ENCODE results near the gene SOX2. TPM values are rescaled to one million over a fixed set of nuclear protein-coding genes. Genes with fewer than 3 reads are reported as not detected.

Gene SOX2
- total and polyA plus RNA-seq, 8 donors: 0.04 to 0.35 (median 0.09) TPM; not detected in 3

GRCh38 chr3:181722156-181722555, 10.4 kb downstream of the SOX2 start:
- intact Hi-C loops (cut with DNase I): no loop called here
- peaks cover 20 to 92% (median 35%) of the 10 kb centered on the region in 4 donors for H3K27me3 ChIP-seq
- DNase-seq (no peak), FAIRE-seq (no peak), ATAC-seq (no peak)
- H3K27ac ChIP-seq: no peak overlapping the region
- H3K9me3 ChIP-seq: no peaks in the 10 kb centered on the region
- no peaks in the 10 kb centered on the region for H3K36me3 ChIP-seq
- H3K4me1 ChIP-seq: no peaks in the 10 kb centered on the region
- no peak overlapping the region for H3K4me3 ChIP-seq
- 5 to 12% methylated on average over 4 of the region's 4 CpGs for WGBS, 2 donors
- TF ChIP-seq, protein P1, sequence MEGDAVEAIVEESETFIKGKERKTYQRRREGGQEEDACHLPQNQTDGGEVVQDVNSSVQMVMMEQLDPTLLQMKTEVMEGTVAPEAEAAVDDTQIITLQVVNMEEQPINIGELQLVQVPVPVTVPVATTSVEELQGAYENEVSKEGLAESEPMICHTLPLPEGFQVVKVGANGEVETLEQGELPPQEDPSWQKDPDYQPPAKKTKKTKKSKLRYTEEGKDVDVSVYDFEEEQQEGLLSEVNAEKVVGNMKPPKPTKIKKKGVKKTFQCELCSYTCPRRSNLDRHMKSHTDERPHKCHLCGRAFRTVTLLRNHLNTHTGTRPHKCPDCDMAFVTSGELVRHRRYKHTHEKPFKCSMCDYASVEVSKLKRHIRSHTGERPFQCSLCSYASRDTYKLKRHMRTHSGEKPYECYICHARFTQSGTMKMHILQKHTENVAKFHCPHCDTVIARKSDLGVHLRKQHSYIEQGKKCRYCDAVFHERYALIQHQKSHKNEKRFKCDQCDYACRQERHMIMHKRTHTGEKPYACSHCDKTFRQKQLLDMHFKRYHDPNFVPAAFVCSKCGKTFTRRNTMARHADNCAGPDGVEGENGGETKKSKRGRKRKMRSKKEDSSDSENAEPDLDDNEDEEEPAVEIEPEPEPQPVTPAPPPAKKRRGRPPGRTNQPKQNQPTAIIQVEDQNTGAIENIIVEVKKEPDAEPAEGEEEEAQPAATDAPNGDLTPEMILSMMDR (IDR thresholded peaks at IDR 0.05): no peak

- peaks cover 21 to 91% (median 37%) of the 10 kb centered on the region in 4 donors for H3K27me3 ChIP-seq
- ATAC-seq (no peak), FAIRE-seq (no peak), DNase-seq (no peak)
- intact Hi-C loops (cut with DNase I): no loop called here
- H3K9me3 ChIP-seq: no peaks in the 10 kb centered on the region
- H3K36me3 ChIP-seq: no peaks in the 10 kb centered on the region
- no peak overlapping the region for H3K27ac ChIP-seq
- no peaks in the 10 kb centered on the region for H3K4me1 ChIP-seq
- 11 to 18% methylated on average over 11 of the region's 11 CpGs for WGBS, 2 donors
- TF ChIP-seq, protein P1 (IDR thresholded peaks at IDR 0.05): no peak
- H3K4me3 ChIP-seq: no peak overlapping the region
Measured at GRCh38 chr3:181722766-181723425, 11.2 kb downstream of the SOX2 start.

DNA sequence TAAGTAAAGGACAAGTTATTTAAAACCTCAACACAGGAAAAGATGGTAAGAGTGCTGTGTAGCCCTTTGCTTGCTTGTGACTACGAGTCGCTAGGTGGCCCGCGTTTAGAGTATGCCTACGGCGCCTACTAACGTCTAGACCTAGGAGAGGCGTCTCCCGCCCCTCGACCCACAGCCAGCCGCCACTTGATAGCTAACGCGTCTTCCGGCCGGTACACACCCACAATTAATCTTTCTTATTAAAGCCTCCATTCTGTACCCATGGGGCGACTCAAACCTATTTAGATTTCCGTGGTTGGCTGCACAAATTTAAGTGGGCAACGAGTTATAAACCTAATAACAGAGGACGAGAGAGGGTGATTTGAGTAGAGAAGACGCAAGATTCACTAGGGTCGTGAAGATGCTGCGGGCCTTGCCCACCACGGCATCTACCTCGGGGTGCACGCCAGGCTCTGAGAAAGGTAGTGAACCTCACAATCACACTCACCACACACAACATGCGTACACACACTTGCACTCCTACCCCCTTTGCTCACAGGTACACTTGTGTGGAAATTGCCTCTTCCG, 12.0 kb downstream of the SOX2 start:
- DNase-seq (no peak), ATAC-seq (no peak), FAIRE-seq (no peak)
- intact Hi-C loops (cut with DNase I): no loop called here
- WGBS, 2 donors: 10 to 11% methylated on average over 27 of the region's 27 CpGs
- TF ChIP-seq, protein P1 (IDR thresholded peaks at IDR 0.05): no peak
- Histone ChIP-seq H3K4me3 (no peak overlapping the region), H3K36me3 (no peaks in the 10 kb centered on the region), H3K27me3 (peaks cover 25 to 93% (median 37%) of the 10 kb centered on the region in 4 donors), H3K27ac (no peak overlapping the region), H3K9me3 (no peaks in the 10 kb centered on the region), H3K4me1 (no peaks in the 10 kb centered on the region)

DNA sequence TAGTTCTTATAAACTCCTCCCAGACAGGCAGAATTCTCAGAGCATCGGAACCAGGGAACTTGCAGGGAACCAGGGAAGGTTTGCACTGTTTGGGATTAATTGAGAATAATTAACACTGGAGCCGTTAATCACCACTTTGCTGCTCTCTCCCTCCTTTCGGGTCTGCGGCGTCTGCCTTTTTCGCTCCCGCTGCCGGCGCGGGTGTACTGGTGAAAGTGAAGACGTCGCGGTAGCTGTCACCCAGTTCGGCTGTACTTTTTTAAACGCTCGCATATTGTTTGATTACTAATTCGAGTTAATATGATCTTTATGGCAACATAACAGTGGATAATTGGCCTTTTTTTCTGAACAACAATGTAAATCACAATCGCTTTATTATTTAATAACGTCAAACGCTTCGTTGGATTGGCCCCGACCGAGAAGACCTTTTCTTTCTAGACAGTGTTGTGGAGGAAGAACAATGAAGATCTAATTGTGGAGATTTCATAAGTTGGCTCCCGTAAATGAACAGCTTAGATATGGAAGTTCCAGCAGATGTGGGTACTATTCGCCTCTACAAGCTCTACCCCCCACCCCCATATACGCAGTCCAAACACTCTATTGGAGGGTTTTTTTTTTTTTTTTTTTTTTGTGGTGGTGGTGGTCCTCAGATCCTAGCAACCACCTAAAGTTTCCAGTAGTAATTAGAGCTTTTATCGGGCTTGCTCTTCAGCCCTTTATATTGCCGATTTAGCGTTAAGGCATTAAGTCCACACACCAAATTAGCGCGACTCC, 12.7 kb downstream of the SOX2 start:
- ATAC-seq: no peak
- Histone ChIP-seq H3K36me3 (no peaks in the 10 kb centered on the region), H3K27ac (no peak overlapping the region), H3K9me3 (no peaks in the 10 kb centered on the region), H3K4me1 (no peaks in the 10 kb centered on the region), H3K27me3 (peaks cover 21 to 93% (median 33%) of the 10 kb centered on the region in 4 donors), H3K4me3 (no peak overlapping the region)
- no peak for FAIRE-seq
- intact Hi-C loops (cut with DNase I): no loop called here
- no peak for DNase-seq
- TF ChIP-seq, protein P1 (IDR thresholded peaks at IDR 0.05): no peak
- WGBS, 2 donors: 14% methylated on average over 31 of the region's 31 CpGs

Measured in pancreas (tissue), 10 donors.